Right ventricle myocardium superior (tissue), 1 donor: Measurements from ENCODE around the gene SLC10A1. TPM values are rescaled to one million over a fixed set of nuclear protein-coding genes. Genes with fewer than 3 reads are reported as not detected.
A peak's percentile ranks its signal among the peaks of the same experiment; 100 is the strongest.
"Not testable (repeated sequence)": the region's sequence is repeated elsewhere in the genome, so short reads cannot be mapped to it uniquely, and the experiment has no call there.

Source experiments
- ATAC-seq: fragments of 200-7000 bp; cut with Tn5 transposase; one replicate; pipeline ENCODE4 v1.9.1; 2020; ENCODE audit warnings: mild to moderate bottlenecking; ENCODE audit not compliant: poor library complexity
- DNase-seq: peaks from one replicate; pipeline ENCODE4 v3.0.0-alpha.2; 2020
- intact Hi-C: fragments of 100-400 bp; cut with DNase I; formaldehyde crosslinking; loops from one replicate; pipeline ENCODE4 v1.11.2; 2022
- total RNA-seq: library from RNA; stranded (reverse); fragmentation: NEBNext Ultra II Directional; extraction: Animal tissue kit (Norgen Biotek cat#: 25700); gene quantifications from one replicate; pipeline ENCODE4 v1.2.1, GENCODE V29; 2021
- donor health status: DM: no; HTN: yes; CAD: no; lungs with severe emphysema.

SLC10A1 gene
- total RNA-seq, 1 donor from 2014 or later = not detected

- intact Hi-C loops, ATAC-seq, DNase-seq: not testable (repeated sequence)
These were observed 60.6 kb downstream of the SLC10A1 start for GRCh38 chr14:69736405-69736804.

GRCh38 chr14:69731919-69732598, 65.0 kb downstream of the SLC10A1 start:
- intact Hi-C loops, ATAC-seq, DNase-seq: not testable (repeated sequence)

GRCh38 chr14:69727860-69728259, 69.2 kb downstream of the SLC10A1 start:
- intact Hi-C loops = loop anchor here (2.0 to 5.0 kb wide), 2 partner anchors 126 to 143 kb away; no protein-coding TSS in a partner anchor
- ATAC-seq (no peak), DNase-seq (no peak)

GRCh38 chr14:69726761-69727511, 70.1 kb downstream of the SLC10A1 start:
- ATAC-seq (peak; percentile 99), DNase-seq (peak; percentile 93)
- intact Hi-C loops = loop anchor here (2.0 to 5.0 kb wide), 2 partner anchors 125 to 142 kb away; no protein-coding TSS in a partner anchor

Other genes starting within 250 kb of the SLC10A1 start
- not detected for gene CCDC177, start 222.4 kb downstream of the SLC10A1 start, total RNA-seq
- 20.8 TPM for gene SUSD6, start 185.6 kb downstream of the SLC10A1 start, total RNA-seq
- gene SRSF5, start 30.1 kb downstream of the SLC10A1 start, total RNA-seq = 134 TPM
- 1.8 TPM for gene SMOC1, start 82.2 kb upstream of the SLC10A1 start, total RNA-seq